K562 (cell line): ENCODE data around the gene DNAJB11. TPM values are rescaled to one million over a fixed set of nuclear protein-coding genes. Genes with fewer than 3 reads are reported as not detected.

Source experiments
- ATAC-seq: fragments of 200-7000 bp; cut with Tn5 transposase; 3 replicates; pipeline ENCODE4 v1.9.1; 2020; ENCODE audit warnings: moderate library complexity
- BruUV-seq: library from RNA; stranded (reverse); fragments of 400-500 nt; replicated peaks from 2 replicates; lab custom pipeline; 2021; lab: Mats Ljungman, UMichigan
- CTCF ChIA-PET: fragments of 300-600 bp; formaldehyde crosslinking; extraction: SDS; loops from one replicate; lab custom pipeline; 2021; ENCODE audit warnings: low intra/inter-chr PET ratio; lab: Yijun Ruan, JAX
- POLR2A ChIA-PET: fragments of 300-600, 350-650 bp; sonication (Branson Sonifier 250); formaldehyde crosslinking; extraction: SDS; loops from one replicate; lab custom pipeline; 2021; ENCODE audit warnings: antibody characterized with exemption, inconsistent platforms; lab: Yijun Ruan, JAX
- DNase-seq, 4 experiments: peaks; one replicate each; pipeline versions ENCODE4 v3.0.0 to v3.0.0-alpha.2; 2011 to 2018; ENCODE audit warnings: low spot score in 3 of 4, mixed read lengths in 3 of 4; ENCODE audit errors: extremely low read depth in 1 of 4
- FAIRE-seq: peaks from 2 replicates; lab custom pipeline; 2011; peaks lifted over from hg19 to GRCh38; lab: Jason Lieb, UNC
- H2AFZ ChIP-seq: 2 replicates; pipeline ENCODE4 v1.6.0; 2011; ENCODE audit warnings: low read depth, low read length, control low read depth, inconsistent platforms
- H3K27ac ChIP-seq: fragments of 200-600 bp; 3 replicates; pipeline ENCODE4 v1.8.0; 2011; ENCODE audit warnings: low read depth, mild to moderate bottlenecking, control low read depth, inconsistent platforms, low read length, moderate library complexity, mixed read lengths; ENCODE audit errors: extremely low read depth
- H3K27me3 ChIP-seq, 2 experiments: fragments of 300-600 bp in 1 of 2; 2 replicates in 1 of 2; 3 replicates in 1 of 2; pipeline versions ENCODE4 v1.6.0 to v1.8.0; 2011; ENCODE audit warnings: inconsistent platforms in 2 of 2, low read length in 2 of 2, mild to moderate bottlenecking in 1 of 2, mixed read lengths in 1 of 2, moderate library complexity in 1 of 2; ENCODE audit not compliant: control insufficient read depth in 2 of 2, insufficient read depth in 2 of 2
- H3K36me3 ChIP-seq: fragments of 300-600 bp; 3 replicates; pipeline ENCODE4 v1.8.0; 2011; ENCODE audit warnings: mild to moderate bottlenecking, low read length, inconsistent platforms; ENCODE audit not compliant: control insufficient read depth, insufficient read depth
- H3K4me1 ChIP-seq, 2 experiments: fragments of 200-600 bp in 1 of 2; replicated peaks in 1 of 2; 2 replicates in 1 of 2; 3 replicates in 1 of 2; pipeline versions ENCODE4 v1.5.1 to v1.8.0; 2011; ENCODE audit warnings: inconsistent platforms in 2 of 2, low read length in 2 of 2, mild to moderate bottlenecking in 1 of 2, mixed read lengths in 1 of 2, moderate library complexity in 1 of 2; ENCODE audit not compliant: control insufficient read depth in 2 of 2, insufficient read depth in 2 of 2
- H3K4me2 ChIP-seq: 2 replicates; pipeline ENCODE4 v1.6.1; 2011; ENCODE audit warnings: low read length, control low read depth, inconsistent platforms, mixed read lengths; ENCODE audit not compliant: insufficient read depth
- H3K4me3 ChIP-seq: fragments of 200-600 bp; sonication (generic), shearing (Covaris generic); 2 replicates; pipeline ENCODE4 v1.5.1; 2016; ENCODE audit warnings: control low read depth, inconsistent platforms
- H3K79me2 ChIP-seq: fragments of 200-600 bp; 3 replicates; pipeline ENCODE4 v1.8.0; 2011; ENCODE audit warnings: low read length, inconsistent platforms; ENCODE audit not compliant: control insufficient read depth, insufficient read depth
- H3K9ac ChIP-seq, 2 experiments: 2 replicates each; pipeline versions ENCODE4 v1.6.0 to v1.6.1; 2011; ENCODE audit warnings: low read depth in 2 of 2, low read length in 2 of 2, control low read depth in 1 of 2, inconsistent platforms in 1 of 2, mild to moderate bottlenecking in 1 of 2, mixed read lengths in 1 of 2; ENCODE audit not compliant: insufficient read depth in 1 of 2
- H3K9me1 ChIP-seq: one replicate; pipeline ENCODE4 v1.6.0; 2011; ENCODE audit warnings: inconsistent platforms, mild to moderate bottlenecking, low read length, moderate library complexity; ENCODE audit not compliant: control insufficient read depth, insufficient read depth
- H3K9me3 ChIP-seq: replicated peaks from 2 replicates; pipeline ENCODE4 v1.5.1; 2011; ENCODE audit warnings: low read depth, low read length, inconsistent platforms; ENCODE audit not compliant: control insufficient read depth, insufficient read depth
- H4K20me1 ChIP-seq: replicated peaks from 2 replicates; pipeline ENCODE4 v1.6.1; 2011; ENCODE audit warnings: low read length, inconsistent platforms, mixed read lengths; ENCODE audit not compliant: control insufficient read depth, insufficient read depth
- ARID1B ChIP-seq: fragments of 450-650 bp; IDR thresholded peaks from 2 replicates; pipeline ENCODE4 v1.6.1; 2016; ENCODE audit warnings: antibody characterized with exemption, mild to moderate bottlenecking, inconsistent platforms
- ARNT ChIP-seq, 2 experiments: fragments of 450-650 bp; IDR thresholded peaks; 2 replicates each; pipeline ENCODE4 v1.6.1; 2016; ENCODE audit warnings: mild to moderate bottlenecking in 1 of 2
- CBX2 ChIP-seq: fragments of 200-600 bp; sonication (generic); IDR thresholded peaks from one replicate; pipeline ENCODE4 v1.6.1; 2012; ENCODE audit warnings: mild to moderate bottlenecking, low read length, inconsistent platforms; ENCODE audit not compliant: insufficient read depth, poor library complexity, severe bottlenecking
- CCNT2 ChIP-seq: IDR thresholded peaks from 2 replicates; pipeline ENCODE4 v1.6.1; 2011; ENCODE audit warnings: borderline replicate concordance, low read depth, mild to moderate bottlenecking, moderate library complexity, mixed read lengths, low read length; ENCODE audit not compliant: insufficient read length; ENCODE audit errors: extremely low read depth
- ELK3 ChIP-seq: fragments of 450-650 bp; formaldehyde crosslinking; IDR thresholded peaks from 2 replicates; pipeline ENCODE4 v1.4.0; 2020; ENCODE audit warnings: mild to moderate bottlenecking
- FOSL1 ChIP-seq: fragments of 200-800 bp; sonication (Bioruptor generic); conservative IDR thresholded peaks from 2 replicates; pipeline ENCODE4 v1.6.1; 2016; ENCODE audit warnings: missing genetic modification characterization, missing compliant biosample characterization
- FOXJ3 ChIP-seq: sonication (generic); formaldehyde crosslinking; IDR thresholded peaks from 2 replicates; pipeline ENCODE4 v1.4.0; 2020; ENCODE audit warnings: mild to moderate bottlenecking, missing genetic modification reagents
- GABPB2 ChIP-seq: fragments of 250-450 bp; sonication (Bioruptor Pico); conservative IDR thresholded peaks from 2 replicates; pipeline ENCODE4 v1.5.1; 2021; ENCODE audit warnings: mild to moderate bottlenecking
- LCOR ChIP-seq: sonication (generic); formaldehyde crosslinking; IDR thresholded peaks from 2 replicates; pipeline ENCODE4 v1.8.0; 2022; ENCODE audit warnings: mild to moderate bottlenecking, missing genetic modification reagents
- MCM5 ChIP-seq: fragments of 450-650 bp; IDR thresholded peaks from 2 replicates; pipeline ENCODE4 v1.6.1; 2016; ENCODE audit warnings: low read depth
- MEIS2 ChIP-seq: fragments of 450-650 bp; IDR thresholded peaks from 2 replicates; pipeline ENCODE4 v1.6.1; 2014; ENCODE audit warnings: mild to moderate bottlenecking; ENCODE audit not compliant: partially characterized antibody
- NCOA6 ChIP-seq: fragments of 450-650 bp; IDR thresholded peaks from 2 replicates; pipeline ENCODE4 v1.6.1; 2017; ENCODE audit warnings: mild to moderate bottlenecking
- POLR2B ChIP-seq: fragments of 450-650 bp; IDR thresholded peaks from 2 replicates; pipeline ENCODE4 v1.6.1; 2018; ENCODE audit warnings: low read depth; ENCODE audit not compliant: partially characterized antibody
- RAD21 ChIP-seq, 2 experiments: fragments of 250-450 bp in 1 of 2; fragments of 450-650 bp in 1 of 2; sonication (Bioruptor Pico) in 1 of 2; formaldehyde crosslinking in 1 of 2; IDR thresholded peaks in 1 of 2; conservative IDR thresholded peaks in 1 of 2; 2 replicates each; pipeline versions ENCODE4 v1.4.0 to v1.8.0; 2020 to 2022; ENCODE audit warnings: mild to moderate bottlenecking in 2 of 2, moderate library complexity in 1 of 2
- RBM25 ChIP-seq: fragments of 200-400 bp; formaldehyde crosslinking; IDR thresholded peaks from 2 replicates; pipeline ENCODE4 v1.6.1; 2018; ENCODE audit warnings: low read length, low read depth, moderate library complexity; ENCODE audit not compliant: severe bottlenecking
- RFX5 ChIP-seq: IDR thresholded peaks from 2 replicates; pipeline ENCODE4 v1.6.1; 2011; ENCODE audit warnings: low read depth, mild to moderate bottlenecking, improper control_type of control experiment, low read length
- SAP30 ChIP-seq: fragments of 200-600 bp; sonication (generic); IDR thresholded peaks from 2 replicates; pipeline ENCODE4 v1.6.1; 2012; ENCODE audit warnings: borderline replicate concordance, low read depth, mild to moderate bottlenecking, moderate library complexity, low read length, control low read depth, inconsistent platforms; ENCODE audit not compliant: insufficient read depth, poor library complexity, severe bottlenecking
- VEZF1 ChIP-seq: fragments of 200-800 bp; sonication (Bioruptor generic); IDR thresholded peaks from 2 replicates; pipeline ENCODE4 v1.6.1; 2017; ENCODE audit warnings: missing genetic modification characterization, missing compliant biosample characterization
- ZNF764 ChIP-seq: fragments of 250-450 bp; sonication (Bioruptor Pico); IDR thresholded peaks from 2 replicates; pipeline ENCODE4 v1.4.0; 2020; ENCODE audit warnings: low read depth, mild to moderate bottlenecking, moderate library complexity
- ZNF780A ChIP-seq: fragments of 250-450 bp; sonication (Bioruptor Pico); IDR thresholded peaks from 2 replicates; pipeline ENCODE4 v1.5.0; 2021; ENCODE audit warnings: mild to moderate bottlenecking
- WGBS: fragments of 100-300 bp; shearing (Covaris generic); methylation state at CpG from one replicate; pipeline ENCODE4 v1.1.6; 2016; ENCODE audit warnings: low coverage, mixed read lengths; ENCODE audit not compliant: insufficient coverage; ENCODE audit errors: missing lambda C conversion rate; 5-methylcytosine and 5-hydroxymethylcytosine counted together
- in situ Hi-C: fragments of 300-500 bp; cut with MboI; formaldehyde crosslinking; loops from 4 replicates; pipeline ENCODE4 v1.15.0; 2018; ENCODE audit warnings: inconsistent platforms, mixed read lengths
- intact Hi-C: fragments of 100-400 bp; cut with micrococcal nuclease; formaldehyde crosslinking; loops from 2 replicates; pipeline ENCODE4 v1.14.2; 2022
- polyA plus RNA-seq, 8 experiments: library from polyadenylated mRNA; depleted of rRNA in 4 of 8; stranded (reverse) in 5 of 8; unstranded in 3 of 8; fragments of >200 nt; fragmentation: Nextera tagmentation in 2 of 8; fragmentation: Illumina TruSeq in 1 of 8; extraction: Ambion mirVana in 2 of 8; extraction: Trizol in 1 of 8; gene quantifications; 2 replicates each; pipeline versions ENCODE4 v1.2.1 to v1.2.3, GENCODE V29; 2011 to 2014; ENCODE audit warnings: inconsistent platforms in 1 of 8, missing spikeins in 1 of 8
- total RNA-seq, 7 experiments: library from RNA; depleted of rRNA in 6 of 7; stranded (reverse); fragments of >200 nt in 6 of 7; fragmentation: Illumina TruSeq in 2 of 7; extraction: Trizol in 2 of 7; gene quantifications; 2 replicates each; pipeline versions ENCODE4 v1.2.1 to v1.2.3, GENCODE V29; 2011 to 2021; ENCODE audit warnings: low replicate concordance in 1 of 7

The DNAJB11 gene
- total and polyA plus RNA-seq, 9 of the 15 experiments (the other 6 are each of a cell fraction or from before 2014, with no cell fraction given): 14.8 to 74.7 (median 63.8) TPM

- Histone ChIP-seq H3K79me2 (no peaks in the 10 kb centered on the region), H3K27me3 (no peaks in the 10 kb centered on the region), H2AFZ (0 out of 2 replicates have a peak overlapping the region, but pooled peaks have one; percentile 5), H4K20me1 (no peaks in the 10 kb centered on the region), H3K27ac (no peak overlapping the region), H3K4me3 (no peak overlapping the region), H3K9me1 (no peaks in the 10 kb centered on the region), H3K9me3 (no peaks in the 10 kb centered on the region), H3K9ac (0 out of 4 replicates have a peak overlapping the region, but pooled peaks of 1 of the 2 experiments have one; percentile 11), H3K36me3 (peaks cover 12% of the 10 kb centered on the region; the same call in 2 of the 3 replicates), H3K4me2 (0 out of 2 replicates have a peak overlapping the region, but pooled peaks have one; percentile 9), H3K4me1 (peaks cover 0 to 7% of the 10 kb centered on the region in 2 experiments; a peak in 1 of 5 replicates)
- intact Hi-C loops (loop anchor here (2.0 to 10.0 kb wide), 3 partner anchors 74 to 558 kb away; partner anchors contain the start of gene AHSG), in situ Hi-C loops (loop anchor here (5.0 kb wide), 2 partner anchors 283 to 558 kb away; no protein-coding TSS in a partner anchor)
- POLR2A ChIA-PET: interaction anchor here (0.6 to 1.5 kb wide), 2 partner anchors 9 to 17 kb away, joined by 3 read pairs; no protein-coding TSS in a partner anchor
- DNase-seq (peak; percentile 58 to 82 (median 63)), ATAC-seq (peak; percentile 94), FAIRE-seq (peak; percentile 93)
- 2% methylated on average over 8 of the region's 8 CpGs for WGBS
- BruUV-seq: no TSS peak
- CTCF ChIA-PET: interaction anchor here (0.5 to 2.1 kb wide), 14 partner anchors 56 to 1134 kb away, joined by 3 to 14 read pairs (median 4); no protein-coding TSS in a partner anchor
- TF ChIP-seq LCOR (peak; percentile 69; the same call in 1 of the 2 replicates), SAP30 (no peak), POLR2B (no peak), ARNT (IDR thresholded peaks at IDR 0.05) (peak in 1 of 2 experiments; percentile 34; a peak in 1 of 4 replicates), MCM5 (no peak), ARID1B (0 out of 2 replicates have a peak, but pooled peaks have one; percentile 13), GABPB2 (CRISPR knock-in tag) (no peak), FOXJ3 (CRISPR knock-in tag) (no peak), CBX2 (no peak), VEZF1 (CRISPR knock-in tag) (no peak), NCOA6 (no peak), CCNT2 (no peak), RFX5 (no peak), ELK3 (CRISPR knock-in tag) (no peak), RBM25 (no peak), FOSL1 (tag) (peak; percentile 85), MEIS2 (no peak), ZNF764 (CRISPR knock-in tag) (no peak), RAD21 (CRISPR knock-in tag; conservative IDR thresholded peaks at IDR 0.05 in 1 of 2, IDR thresholded peaks at IDR 0.05 in 1 of 2) (peak; percentile 80 to 82), ZNF780A (no peak)
Measured at GRCh38 chr3:186540221-186540834, 30.2 kb upstream of the DNAJB11 start.
